Astrocyte (in vitro differentiated cells and primary cell): ENCODE results near the gene AQP12B. TPM values are rescaled to one million over a fixed set of nuclear protein-coding genes. Genes with fewer than 3 reads are reported as not detected.
"Not testable (repeated sequence)": the region's sequence is repeated elsewhere in the genome, so short reads cannot be mapped to it uniquely, and the experiment has no call there.

ENCODE experiments used
- DNase-seq: peaks from one replicate; pipeline ENCODE4 v3.0.0-alpha.2; 2010; ENCODE audit warnings: low read depth
- FAIRE-seq: peaks from 2 replicates; lab custom pipeline; 2011; peaks lifted over from hg19 to GRCh38; lab: Jason Lieb, UNC
- H2AFZ ChIP-seq: 2 replicates; pipeline ENCODE4 v1.6.0; 2012; ENCODE audit warnings: low read depth, low read length, inconsistent platforms
- H3K27ac ChIP-seq: 2 replicates; pipeline ENCODE4 v1.5.1; 2011; ENCODE audit warnings: low read depth, low read length, inconsistent platforms
- H3K27me3 ChIP-seq: 2 replicates; pipeline ENCODE4 v1.6.0; 2011; ENCODE audit warnings: low read length, inconsistent platforms; ENCODE audit not compliant: insufficient read depth
- H3K36me3 ChIP-seq: 2 replicates; pipeline ENCODE4 v1.5.1; 2011; ENCODE audit warnings: low read length, inconsistent platforms; ENCODE audit not compliant: insufficient read depth
- H3K4me1 ChIP-seq: 2 replicates; pipeline ENCODE4 v1.5.1; 2011; ENCODE audit warnings: low read length, inconsistent platforms; ENCODE audit not compliant: insufficient read depth
- H3K4me2 ChIP-seq: 2 replicates; pipeline ENCODE4 v1.6.0; 2012; ENCODE audit warnings: low read length, inconsistent platforms
- H3K4me3 ChIP-seq: 2 replicates; pipeline ENCODE4 v1.5.1; 2011; ENCODE audit warnings: low read depth, mild to moderate bottlenecking, low read length, inconsistent platforms; ENCODE audit not compliant: insufficient read depth
- H3K79me2 ChIP-seq: 2 replicates; pipeline ENCODE4 v1.6.0; 2012; ENCODE audit warnings: mild to moderate bottlenecking, low read length, inconsistent platforms; ENCODE audit not compliant: insufficient read depth
- H3K9ac ChIP-seq: 2 replicates; pipeline ENCODE4 v1.6.0; 2012; ENCODE audit warnings: mild to moderate bottlenecking, low read length, inconsistent platforms
- H3K9me3 ChIP-seq: 2 replicates; pipeline ENCODE4 v1.5.1; 2012; ENCODE audit warnings: low read depth, mild to moderate bottlenecking, low read length, inconsistent platforms; ENCODE audit not compliant: insufficient read depth
- H4K20me1 ChIP-seq: 2 replicates; pipeline ENCODE4 v1.6.0; 2012; ENCODE audit warnings: low read length, inconsistent platforms; ENCODE audit not compliant: insufficient read depth
- H3K27ac Mint-ChIP-seq: one replicate; pipeline ENCODE4 v1.8.0; 2021; ENCODE audit warnings: mild to moderate bottlenecking, mixed read lengths; ENCODE audit not compliant: unreplicated experiment
- H3K27me3 Mint-ChIP-seq: one replicate; pipeline ENCODE4 v1.8.0; 2021; ENCODE audit warnings: low read depth, mixed read lengths; ENCODE audit not compliant: unreplicated experiment
- H3K36me3 Mint-ChIP-seq: one replicate; pipeline ENCODE4 v1.8.0; 2021; ENCODE audit warnings: low read depth, mixed read lengths; ENCODE audit not compliant: unreplicated experiment
- H3K4me1 Mint-ChIP-seq: one replicate; pipeline ENCODE4 v1.8.0; 2021; ENCODE audit warnings: low read depth, mixed read lengths; ENCODE audit not compliant: unreplicated experiment
- H3K4me3 Mint-ChIP-seq: one replicate; pipeline ENCODE4 v1.8.0; 2021; ENCODE audit warnings: mild to moderate bottlenecking, moderate library complexity, mixed read lengths; ENCODE audit not compliant: unreplicated experiment
- H3K9me3 Mint-ChIP-seq: one replicate; pipeline ENCODE4 v1.8.0; 2021; ENCODE audit warnings: mild to moderate bottlenecking, mixed read lengths; ENCODE audit not compliant: unreplicated experiment
- EZH2 ChIP-seq: IDR thresholded peaks from 2 replicates; pipeline ENCODE4 v1.6.1; 2012; ENCODE audit warnings: mild to moderate bottlenecking, low read length, inconsistent platforms; ENCODE audit not compliant: insufficient read depth
- total RNA-seq: library from RNA; stranded (reverse); gene quantifications from 2 replicates; pipeline ENCODE4 v1.2.1, GENCODE V29; 2021
- TF ChIP-seq, protein P1 (sequence below): IDR thresholded peaks from 2 replicates; pipeline ENCODE4 v1.5.1; 2011; ENCODE audit warnings: low read depth, mild to moderate bottlenecking, inconsistent platforms, low read length, moderate library complexity; ENCODE audit not compliant: insufficient read depth

AQP12B gene
- total RNA-seq, 1 donor from 2014 or later, result not detected

DNA sequence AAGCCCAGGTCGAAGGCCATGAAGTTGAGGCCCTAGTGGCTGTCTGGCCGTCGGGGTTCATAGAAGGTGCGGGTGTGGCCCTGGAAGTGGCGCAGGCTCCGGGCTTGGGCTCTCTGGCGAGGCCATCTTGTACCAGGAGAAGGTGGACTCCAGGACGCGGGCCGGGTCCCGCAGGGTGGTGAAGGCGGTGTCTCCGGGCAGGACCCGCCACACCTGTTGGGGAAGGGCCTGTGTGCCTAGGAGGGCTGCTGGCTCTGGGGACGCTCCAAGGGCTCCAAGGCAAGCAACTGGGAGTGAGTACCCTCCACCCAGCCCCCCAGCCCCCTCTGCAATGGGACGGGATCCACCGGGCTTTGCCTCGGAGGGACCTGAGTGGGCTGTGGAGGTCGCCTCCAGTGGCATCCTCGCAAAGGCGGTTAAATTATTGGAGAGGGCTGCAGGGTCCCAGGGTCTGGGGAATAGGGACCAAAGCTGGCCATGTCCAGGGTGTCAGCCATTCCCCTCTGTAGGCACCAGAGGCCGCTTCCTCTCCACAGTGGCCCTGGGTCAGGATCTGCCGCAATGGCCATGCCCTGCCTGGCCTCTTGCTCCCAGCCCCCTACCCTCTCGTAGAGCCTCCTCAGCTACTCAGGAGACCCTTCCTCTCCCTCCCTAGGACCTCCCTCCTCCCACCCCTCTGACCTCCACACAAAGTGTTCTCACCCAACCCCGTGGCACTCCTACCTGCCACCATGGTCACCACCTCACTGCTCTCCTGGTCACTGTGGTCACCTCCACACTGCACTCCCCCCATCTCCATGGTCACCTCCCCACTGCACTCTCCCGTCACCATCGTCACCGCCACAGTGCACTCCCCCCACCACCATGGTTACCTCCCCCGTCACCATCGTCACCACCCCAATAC lies 19.3 kb upstream of the AQP12B start:
- no peak overlapping the region for H3K4me3 Mint-ChIP-seq
- no peaks in the 10 kb centered on the region for H3K36me3 ChIP-seq
- H3K9me3 Mint-ChIP-seq, result no peaks in the 10 kb centered on the region
- no peaks in the 10 kb centered on the region for H3K4me1 ChIP-seq
- H3K79me2 ChIP-seq, result no peaks in the 10 kb centered on the region
- H3K9ac ChIP-seq, result no peak overlapping the region
- no peaks in the 10 kb centered on the region for H4K20me1 ChIP-seq
- H3K4me3 ChIP-seq, result no peak overlapping the region
- TF ChIP-seq, protein P1, sequence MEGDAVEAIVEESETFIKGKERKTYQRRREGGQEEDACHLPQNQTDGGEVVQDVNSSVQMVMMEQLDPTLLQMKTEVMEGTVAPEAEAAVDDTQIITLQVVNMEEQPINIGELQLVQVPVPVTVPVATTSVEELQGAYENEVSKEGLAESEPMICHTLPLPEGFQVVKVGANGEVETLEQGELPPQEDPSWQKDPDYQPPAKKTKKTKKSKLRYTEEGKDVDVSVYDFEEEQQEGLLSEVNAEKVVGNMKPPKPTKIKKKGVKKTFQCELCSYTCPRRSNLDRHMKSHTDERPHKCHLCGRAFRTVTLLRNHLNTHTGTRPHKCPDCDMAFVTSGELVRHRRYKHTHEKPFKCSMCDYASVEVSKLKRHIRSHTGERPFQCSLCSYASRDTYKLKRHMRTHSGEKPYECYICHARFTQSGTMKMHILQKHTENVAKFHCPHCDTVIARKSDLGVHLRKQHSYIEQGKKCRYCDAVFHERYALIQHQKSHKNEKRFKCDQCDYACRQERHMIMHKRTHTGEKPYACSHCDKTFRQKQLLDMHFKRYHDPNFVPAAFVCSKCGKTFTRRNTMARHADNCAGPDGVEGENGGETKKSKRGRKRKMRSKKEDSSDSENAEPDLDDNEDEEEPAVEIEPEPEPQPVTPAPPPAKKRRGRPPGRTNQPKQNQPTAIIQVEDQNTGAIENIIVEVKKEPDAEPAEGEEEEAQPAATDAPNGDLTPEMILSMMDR, result no peak
- TF ChIP-seq EZH2, result no peak
- H3K36me3 Mint-ChIP-seq, result no peaks in the 10 kb centered on the region
- no peak overlapping the region for H3K27ac ChIP-seq
- no peak overlapping the region for H3K27ac Mint-ChIP-seq
- H3K4me1 Mint-ChIP-seq, result no peaks in the 10 kb centered on the region
- FAIRE-seq, result no peak
- no peak for DNase-seq
- H3K9me3 ChIP-seq, result no peaks in the 10 kb centered on the region
- peaks cover 25% of the 10 kb centered on the region for H3K27me3 Mint-ChIP-seq
- no peak overlapping the region for H3K4me2 ChIP-seq
- H3K27me3 ChIP-seq, result peaks cover 5% of the 10 kb centered on the region
- no peak overlapping the region for H2AFZ ChIP-seq

DNA sequence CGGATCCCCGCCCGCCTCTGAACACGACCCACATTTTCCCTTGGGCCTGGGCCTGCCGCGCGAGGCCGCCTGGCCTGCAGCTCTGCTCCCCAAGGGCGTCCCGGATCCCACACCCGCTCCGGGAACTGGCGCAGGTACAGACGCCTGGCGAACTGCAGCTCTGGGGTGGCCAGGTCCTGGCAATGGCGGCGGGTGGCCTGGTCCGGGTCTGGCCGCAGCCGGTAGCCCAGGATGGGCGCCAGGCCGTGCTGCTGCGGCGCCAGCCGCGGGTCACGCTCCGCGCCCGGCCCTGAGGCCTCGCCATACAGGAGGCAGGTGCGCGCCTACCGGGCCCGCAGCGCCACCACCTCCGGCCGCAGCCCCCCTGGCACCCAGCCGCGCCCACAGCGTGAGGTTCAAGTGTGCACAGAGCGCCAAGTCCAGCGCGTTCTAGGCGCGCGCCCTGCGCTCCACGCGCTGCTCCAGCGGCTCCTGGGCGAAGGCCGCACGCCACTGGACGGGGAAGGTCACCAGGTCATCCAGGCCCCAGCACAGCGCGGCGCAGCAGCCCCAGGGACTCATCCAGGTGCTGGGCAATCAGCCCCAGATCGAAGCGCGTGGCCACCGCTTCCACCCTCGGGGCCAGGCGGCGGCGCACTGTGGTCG lies 18.5 kb upstream of the AQP12B start:
- H3K36me3 ChIP-seq, result no peaks in the 10 kb centered on the region
- no peak overlapping the region for H3K27ac ChIP-seq
- no peaks in the 10 kb centered on the region for H3K9me3 ChIP-seq
- H3K4me2 ChIP-seq, result no peak overlapping the region
- no peak overlapping the region for H2AFZ ChIP-seq
- H3K4me1 ChIP-seq, result no peaks in the 10 kb centered on the region
- Mint-ChIP-seq H3K9me3 (no peaks in the 10 kb centered on the region), H3K4me3 (no peak overlapping the region), H3K27me3 (peaks cover 22% of the 10 kb centered on the region), H3K36me3 (no peaks in the 10 kb centered on the region), H3K27ac (no peak overlapping the region), H3K4me1 (no peaks in the 10 kb centered on the region)
- TF ChIP-seq, protein P1, result no peak
- no peak for TF ChIP-seq EZH2
- H3K27me3 ChIP-seq, result peaks cover 5% of the 10 kb centered on the region
- DNase-seq (no peak), FAIRE-seq (no peak)
- no peaks in the 10 kb centered on the region for H3K79me2 ChIP-seq
- H4K20me1 ChIP-seq, result no peaks in the 10 kb centered on the region
- H3K4me3 ChIP-seq, result no peak overlapping the region
- H3K9ac ChIP-seq, result no peak overlapping the region

DNA sequence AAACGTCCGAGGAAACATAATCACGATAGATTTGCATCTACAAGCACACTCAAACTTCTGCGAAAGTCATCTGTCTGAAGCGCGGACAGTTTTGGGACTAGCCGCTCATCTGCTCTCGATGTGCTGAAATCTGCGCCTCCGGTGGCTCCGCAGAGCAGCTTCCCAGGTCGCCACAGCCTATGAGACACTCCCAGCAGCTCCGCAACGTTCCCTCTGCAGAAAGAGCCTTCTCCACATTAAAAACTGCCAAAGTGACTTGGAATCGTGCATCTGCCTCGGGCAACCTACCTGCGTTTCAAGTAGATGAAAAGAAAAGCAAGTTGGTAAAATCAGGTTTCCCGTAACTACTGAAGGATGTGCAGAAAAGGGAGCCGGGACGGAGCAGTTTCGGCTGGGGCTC lies 17.9 kb upstream of the AQP12B start:
- H3K9me3 ChIP-seq, DNase-seq, H3K4me3 ChIP-seq, H3K27ac ChIP-seq, H3K4me3 Mint-ChIP-seq, H3K4me1 ChIP-seq, H3K79me2 ChIP-seq, H3K4me1 Mint-ChIP-seq, H3K36me3 ChIP-seq, H3K9me3 Mint-ChIP-seq, H4K20me1 ChIP-seq, H3K27me3 ChIP-seq, H3K9ac ChIP-seq, H3K27ac Mint-ChIP-seq, H3K4me2 ChIP-seq, H2AFZ ChIP-seq, FAIRE-seq, H3K36me3 Mint-ChIP-seq: not testable (repeated sequence)
- H3K27me3 Mint-ChIP-seq, result peaks cover 20% of the 10 kb centered on the region

DNA sequence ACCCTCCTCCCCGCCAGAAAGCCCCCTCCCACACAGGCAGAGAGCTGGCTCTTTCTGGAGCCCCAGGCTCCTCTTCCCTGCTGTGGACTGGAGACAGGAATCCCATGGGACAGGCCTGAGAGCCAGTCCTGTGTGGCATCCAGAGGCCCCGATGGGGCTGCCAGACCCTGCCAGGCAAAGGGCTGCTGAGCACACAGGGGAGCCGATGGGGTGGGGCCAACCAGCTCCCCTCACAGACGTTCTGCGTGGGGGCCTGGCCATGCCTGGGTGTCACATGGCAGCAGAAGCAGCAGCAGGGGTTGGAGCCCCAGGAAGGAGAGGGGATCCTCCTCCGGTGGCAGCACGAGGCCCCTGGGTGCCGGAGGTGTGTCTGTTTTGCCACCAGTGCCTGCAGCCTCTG lies 17.1 kb upstream of the AQP12B start:
- FAIRE-seq, H3K9ac ChIP-seq, H3K4me3 Mint-ChIP-seq, H3K4me1 ChIP-seq, H3K79me2 ChIP-seq, H3K4me2 ChIP-seq, H2AFZ ChIP-seq, H3K27me3 ChIP-seq, H3K4me1 Mint-ChIP-seq, H3K27ac ChIP-seq, H4K20me1 ChIP-seq, H3K4me3 ChIP-seq, H3K36me3 ChIP-seq, H3K36me3 Mint-ChIP-seq, H3K9me3 ChIP-seq, H3K27ac Mint-ChIP-seq, H3K9me3 Mint-ChIP-seq, DNase-seq: not testable (repeated sequence)
- H3K27me3 Mint-ChIP-seq, result peaks cover 13% of the 10 kb centered on the region
